ENCODE data around the gene PISD.

GRCh38 chr22:31682751-31683150 lies 20.7 kb upstream of the PISD start:
- TF ChIP-seq CTCF (IDR thresholded peaks at IDR 0.05; ENCODE audit: low read depth, low read length) (no peak), EZH2phosphoT487 (IDR thresholded peaks at IDR 0.05; ENCODE audit: low read depth) (no peak)
